Loucy (cell line): Measurements from ENCODE around the gene CCL11.

Experiments
- H2AFZ ChIP-seq: fragments of 200-600 bp; sonication (generic); 2 replicates; pipeline ENCODE4 v1.6.0; 2016; ENCODE audit warnings: antibody characterized with exemption, mild to moderate bottlenecking, low read length, moderate library complexity
- H3F3A ChIP-seq: fragments of 200-600 bp; 2 replicates; pipeline ENCODE4 v1.6.0; 2016; ENCODE audit warnings: antibody characterized with exemption, low read depth, mild to moderate bottlenecking
- H3K27me3 ChIP-seq: fragments of 200-600 bp; sonication (generic); 2 replicates; pipeline ENCODE4 v1.6.1; 2014; ENCODE audit warnings: low read length, mild to moderate bottlenecking; ENCODE audit not compliant: insufficient read depth, poor library complexity, severe bottlenecking
- H3K36me3 ChIP-seq: fragments of 200-600 bp; sonication (generic); 2 replicates; pipeline ENCODE4 v1.6.1; 2016; ENCODE audit warnings: low read length; ENCODE audit not compliant: insufficient read depth
- H3K4me1 ChIP-seq: fragments of 200-600 bp; sonication (generic); 2 replicates; pipeline ENCODE4 v1.5.1; 2014; ENCODE audit warnings: low read length, mild to moderate bottlenecking; ENCODE audit not compliant: insufficient read depth, poor library complexity, severe bottlenecking
- H3K4me2 ChIP-seq: fragments of 200-600 bp; sonication (generic); 2 replicates; pipeline ENCODE4 v1.6.0; 2014; ENCODE audit warnings: antibody characterized with exemption, low read length, low read depth, mild to moderate bottlenecking; ENCODE audit not compliant: poor library complexity, severe bottlenecking
- H3K4me3 ChIP-seq: fragments of 200-600 bp; sonication (generic); 2 replicates; pipeline ENCODE4 v1.5.1; 2014; ENCODE audit warnings: low read length, mild to moderate bottlenecking, mixed read lengths; ENCODE audit not compliant: poor library complexity, severe bottlenecking
- H3K79me2 ChIP-seq: fragments of 200-600 bp; sonication (generic); 2 replicates; pipeline ENCODE4 v1.6.1; 2014; ENCODE audit warnings: low read length; ENCODE audit not compliant: insufficient read depth
- H3K9ac ChIP-seq: fragments of 200-600 bp; sonication (generic); 2 replicates; pipeline ENCODE4 v1.6.0; 2014; ENCODE audit warnings: mild to moderate bottlenecking, low read depth, low read length, moderate library complexity; ENCODE audit not compliant: poor library complexity, severe bottlenecking
- H3K9me2 ChIP-seq: fragments of 200-600 bp; sonication (generic); replicated peaks from 2 replicates; pipeline ENCODE4 v1.6.1; 2016; ENCODE audit warnings: low read depth, low read length, mixed read lengths
- H3K9me3 ChIP-seq: fragments of 200-600 bp; sonication (generic); 2 replicates; pipeline ENCODE4 v1.6.1; 2014; ENCODE audit warnings: mild to moderate bottlenecking, antibody characterized with exemption, low read length, low read depth; ENCODE audit not compliant: insufficient read depth
- H4K20me1 ChIP-seq: fragments of 200-600 bp; sonication (generic); 2 replicates; pipeline ENCODE4 v1.6.0; 2014; ENCODE audit warnings: antibody characterized with exemption, low read length, mild to moderate bottlenecking; ENCODE audit not compliant: insufficient read depth, poor library complexity, severe bottlenecking
- EZH2phosphoT487 ChIP-seq: fragments of 200-600 bp; IDR thresholded peaks from 2 replicates; pipeline ENCODE4 v1.6.1; 2018; ENCODE audit warnings: antibody characterized with exemption, mild to moderate bottlenecking, moderate library complexity, borderline replicate concordance
- TF ChIP-seq, protein P1 (sequence below): fragments of 200-600 bp; sonication (generic); conservative IDR thresholded peaks from 2 replicates; pipeline ENCODE4 v1.5.1; 2014; ENCODE audit warnings: mild to moderate bottlenecking, antibody characterized with exemption, low read length

The CCL11 gene

DNA sequence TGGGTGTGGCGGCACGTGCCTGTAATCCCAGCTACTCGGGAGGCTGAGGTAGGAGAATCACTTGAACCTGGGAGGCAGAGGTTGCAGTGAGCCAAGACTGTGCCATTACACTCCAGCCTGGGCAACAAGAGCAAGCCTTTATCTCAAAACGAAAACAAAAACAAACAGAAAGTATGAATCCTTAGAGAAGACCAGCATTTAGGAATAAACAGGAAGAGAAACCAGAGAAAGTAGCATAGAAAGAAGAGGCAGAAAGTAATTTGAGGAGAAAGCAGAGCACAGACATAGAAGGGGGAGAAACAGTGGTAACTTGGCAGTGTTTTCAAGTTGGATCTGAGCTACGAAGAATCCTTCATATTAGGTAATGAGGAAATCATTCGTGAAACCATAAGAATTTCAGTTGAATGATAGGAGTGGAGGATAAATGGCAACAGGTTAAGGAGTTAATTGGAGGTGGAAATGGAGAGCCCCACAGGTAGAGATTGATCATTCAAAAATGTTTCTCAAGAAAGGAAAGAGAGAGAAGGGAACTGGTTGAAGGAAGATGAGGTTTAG lies 40.1 kb upstream of the CCL11 start:
- Histone ChIP-seq H2AFZ (no peak overlapping the region), H3K4me1 (peaks cover 3% of the 10 kb centered on the region), H3K4me3 (no peak overlapping the region), H3K9me3 (no peaks in the 10 kb centered on the region), H3K27me3 (no peaks in the 10 kb centered on the region), H3K4me2 (no peak overlapping the region), H3K9ac (no peak overlapping the region), H3K36me3 (no peaks in the 10 kb centered on the region), H3F3A (no peaks in the 10 kb centered on the region), H3K9me2 (no peaks in the 10 kb centered on the region), H3K79me2 (no peaks in the 10 kb centered on the region), H4K20me1 (no peaks in the 10 kb centered on the region)
- TF ChIP-seq EZH2phosphoT487: no peak
- TF ChIP-seq, protein P1, sequence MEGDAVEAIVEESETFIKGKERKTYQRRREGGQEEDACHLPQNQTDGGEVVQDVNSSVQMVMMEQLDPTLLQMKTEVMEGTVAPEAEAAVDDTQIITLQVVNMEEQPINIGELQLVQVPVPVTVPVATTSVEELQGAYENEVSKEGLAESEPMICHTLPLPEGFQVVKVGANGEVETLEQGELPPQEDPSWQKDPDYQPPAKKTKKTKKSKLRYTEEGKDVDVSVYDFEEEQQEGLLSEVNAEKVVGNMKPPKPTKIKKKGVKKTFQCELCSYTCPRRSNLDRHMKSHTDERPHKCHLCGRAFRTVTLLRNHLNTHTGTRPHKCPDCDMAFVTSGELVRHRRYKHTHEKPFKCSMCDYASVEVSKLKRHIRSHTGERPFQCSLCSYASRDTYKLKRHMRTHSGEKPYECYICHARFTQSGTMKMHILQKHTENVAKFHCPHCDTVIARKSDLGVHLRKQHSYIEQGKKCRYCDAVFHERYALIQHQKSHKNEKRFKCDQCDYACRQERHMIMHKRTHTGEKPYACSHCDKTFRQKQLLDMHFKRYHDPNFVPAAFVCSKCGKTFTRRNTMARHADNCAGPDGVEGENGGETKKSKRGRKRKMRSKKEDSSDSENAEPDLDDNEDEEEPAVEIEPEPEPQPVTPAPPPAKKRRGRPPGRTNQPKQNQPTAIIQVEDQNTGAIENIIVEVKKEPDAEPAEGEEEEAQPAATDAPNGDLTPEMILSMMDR: no peak

DNA sequence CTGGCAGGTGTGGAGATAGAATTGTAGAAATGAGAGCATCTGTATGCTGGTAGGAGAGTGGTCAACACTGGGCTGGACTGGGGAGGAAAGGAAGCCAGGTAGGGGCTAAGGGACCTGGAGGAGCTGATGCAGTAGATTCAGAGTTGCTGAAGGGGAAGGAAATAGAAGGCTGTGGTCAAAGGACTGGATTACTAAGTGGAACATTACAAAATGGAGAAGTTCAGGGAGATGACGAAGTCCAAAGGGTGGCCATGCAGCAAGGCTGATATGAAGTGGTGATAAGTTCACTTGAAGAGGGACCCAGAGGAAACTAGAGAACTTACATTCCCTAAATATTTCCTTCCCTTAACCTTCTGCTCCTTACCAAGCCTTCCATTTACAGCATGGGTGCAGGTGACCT lies 39.1 kb upstream of the CCL11 start:
- no peaks in the 10 kb centered on the region for H3K36me3 ChIP-seq
- no peaks in the 10 kb centered on the region for H4K20me1 ChIP-seq
- TF ChIP-seq, protein P1: no peak
- no peak for TF ChIP-seq EZH2phosphoT487
- H3K4me1 ChIP-seq: no peaks in the 10 kb centered on the region
- no peaks in the 10 kb centered on the region for H3K9me2 ChIP-seq
- no peak overlapping the region for H3K9ac ChIP-seq
- H2AFZ ChIP-seq: no peak overlapping the region
- H3K4me2 ChIP-seq: no peak overlapping the region
- H3K79me2 ChIP-seq: no peaks in the 10 kb centered on the region
- no peaks in the 10 kb centered on the region for H3K9me3 ChIP-seq
- no peak overlapping the region for H3K4me3 ChIP-seq
- no peaks in the 10 kb centered on the region for H3K27me3 ChIP-seq
- H3F3A ChIP-seq: no peaks in the 10 kb centered on the region

DNA sequence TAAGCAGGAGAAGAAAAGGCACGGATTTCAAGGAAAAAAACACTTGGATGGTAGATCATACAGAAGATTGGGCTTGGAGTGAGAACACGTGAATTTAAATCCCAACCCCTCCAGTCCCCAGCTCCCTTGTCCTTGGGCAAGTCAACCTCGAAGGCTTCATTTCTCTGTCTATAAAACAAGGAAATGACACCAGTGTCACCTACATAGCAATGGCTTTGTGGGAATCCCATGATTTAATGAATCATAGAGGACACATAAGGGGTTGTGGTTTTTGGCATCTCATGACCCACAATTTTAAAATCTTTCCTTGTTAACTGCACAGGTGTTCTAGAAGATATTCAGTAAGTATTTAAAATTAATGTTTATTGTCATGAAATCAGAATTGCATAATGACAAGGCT lies 38.7 kb upstream of the CCL11 start:
- Histone ChIP-seq H3K9ac (no peak overlapping the region), H3K4me2 (no peak overlapping the region), H3K9me3 (no peaks in the 10 kb centered on the region), H3F3A (no peaks in the 10 kb centered on the region), H4K20me1 (no peaks in the 10 kb centered on the region), H3K4me1 (no peaks in the 10 kb centered on the region), H3K4me3 (no peak overlapping the region), H3K36me3 (no peaks in the 10 kb centered on the region), H3K79me2 (no peaks in the 10 kb centered on the region), H2AFZ (no peak overlapping the region), H3K9me2 (no peaks in the 10 kb centered on the region), H3K27me3 (no peaks in the 10 kb centered on the region)
- no peak for TF ChIP-seq EZH2phosphoT487

- no peak overlapping the region for H3K4me3 ChIP-seq
These were observed 37.0 kb upstream of the CCL11 start for GRCh38 chr17:34248511-34249024.

More at GRCh38 chr17:34248511-34249024, 37.0 kb upstream of the CCL11 start:
- Histone ChIP-seq H3K36me3 (no peaks in the 10 kb centered on the region), H3K9me3 (no peaks in the 10 kb centered on the region), H3K4me2 (no peak overlapping the region), H3K27me3 (no peaks in the 10 kb centered on the region), H3K9me2 (no peaks in the 10 kb centered on the region), H3K9ac (no peak overlapping the region), H3K4me1 (no peaks in the 10 kb centered on the region), H2AFZ (no peak overlapping the region), H4K20me1 (no peaks in the 10 kb centered on the region), H3F3A (no peaks in the 10 kb centered on the region), H3K79me2 (no peaks in the 10 kb centered on the region)
- TF ChIP-seq EZH2phosphoT487: no peak
- TF ChIP-seq, protein P1: no peak
